WTC11 (cell line): Measurements from ENCODE around the gene MYH11. TPM values are rescaled to one million over a fixed set of nuclear protein-coding genes. Genes with fewer than 3 reads are reported as not detected.

ENCODE experiments used
- ATAC-seq: fragments of 200-7000 bp; cut with Tn5 transposase; 2 replicates; pipeline ENCODE4 v1.10.0; 2021; ENCODE audit warnings: mild to moderate bottlenecking, moderate library complexity
- CTCF ChIA-PET: fragments of 300-600 bp; sonication (Branson Sonifier 250); formaldehyde crosslinking; loops from one replicate; lab custom pipeline; 2021; ENCODE audit warnings: antibody characterized with exemption; lab: Charles Lee
- POLR2A ChIA-PET: fragments of 350-600 bp; sonication (Branson Sonifier 250); formaldehyde crosslinking; loops from one replicate; lab custom pipeline; 2021; ENCODE audit warnings: antibody characterized with exemption; lab: Charles Lee
- DNase-seq: peaks from one replicate; pipeline ENCODE4 v3.0.0; 2021; ENCODE audit warnings: low spot score
- H3K27ac Mint-ChIP-seq: 2 replicates; pipeline ENCODE4 v1.8.0; 2021; ENCODE audit warnings: mixed read lengths
- H3K27me3 Mint-ChIP-seq: 2 replicates; pipeline ENCODE4 v1.8.0; 2021; ENCODE audit warnings: low read depth, mild to moderate bottlenecking, moderate library complexity, mixed read lengths
- H3K36me3 Mint-ChIP-seq: 2 replicates; pipeline ENCODE4 v1.8.0; 2021; ENCODE audit warnings: mixed read lengths
- H3K4me1 Mint-ChIP-seq: 2 replicates; pipeline ENCODE4 v1.8.0; 2022; ENCODE audit warnings: mixed read lengths
- H3K4me3 Mint-ChIP-seq: 2 replicates; pipeline ENCODE4 v1.8.0; 2021; ENCODE audit warnings: mild to moderate bottlenecking, moderate library complexity, mixed read lengths
- H3K9me3 Mint-ChIP-seq: 2 replicates; pipeline ENCODE4 v1.8.0; 2021; ENCODE audit warnings: mixed read lengths
- AFF4 ChIP-seq: sonication (generic); formaldehyde crosslinking; IDR thresholded peaks from 2 replicates; pipeline ENCODE4 v1.8.1; 2023; ENCODE audit warnings: mild to moderate bottlenecking, missing genetic modification reagents, borderline replicate concordance
- ATF2 ChIP-seq: sonication (generic); formaldehyde crosslinking; IDR thresholded peaks from 2 replicates; pipeline ENCODE4 v1.8.1; 2022; ENCODE audit warnings: low read depth, missing genetic modification reagents, borderline replicate concordance
- CREB1 ChIP-seq: sonication (generic); formaldehyde crosslinking; IDR thresholded peaks from 2 replicates; pipeline ENCODE4 v1.8.0; 2023; ENCODE audit warnings: mild to moderate bottlenecking, missing genetic modification reagents
- CREM ChIP-seq: sonication (generic); formaldehyde crosslinking; IDR thresholded peaks from 2 replicates; pipeline ENCODE4 v1.8.1; 2022; ENCODE audit warnings: mild to moderate bottlenecking, missing genetic modification reagents, moderate library complexity
- FOXP1 ChIP-seq: sonication (generic); formaldehyde crosslinking; IDR thresholded peaks from 2 replicates; pipeline ENCODE4 v1.8.0; 2022; ENCODE audit warnings: missing genetic modification reagents, mild to moderate bottlenecking, moderate library complexity, borderline replicate concordance
- GABPB1 ChIP-seq: sonication (generic); formaldehyde crosslinking; IDR thresholded peaks from 2 replicates; pipeline ENCODE4 v1.8.1; 2023; ENCODE audit warnings: mild to moderate bottlenecking, missing genetic modification reagents
- HMGA2 ChIP-seq: fragments of 250-450 bp; sonication (Bioruptor Pico); IDR thresholded peaks from 2 replicates; pipeline ENCODE4 v1.4.0; 2021; ENCODE audit warnings: mild to moderate bottlenecking, moderate library complexity
- IRF2 ChIP-seq: sonication (generic); formaldehyde crosslinking; IDR thresholded peaks from 2 replicates; pipeline ENCODE4 v1.8.0; 2022; ENCODE audit warnings: low read depth, missing genetic modification reagents, borderline replicate concordance
- JAZF1 ChIP-seq: fragments of 250-450 bp; sonication (Bioruptor Pico); IDR thresholded peaks from 2 replicates; pipeline ENCODE4 v1.9.0; 2021; ENCODE audit warnings: moderate library complexity, mild to moderate bottlenecking, inconsistent platforms
- NR2C2 ChIP-seq: sonication (generic); formaldehyde crosslinking; IDR thresholded peaks from 2 replicates; pipeline ENCODE4 v1.8.0; 2022; ENCODE audit warnings: mild to moderate bottlenecking, missing genetic modification reagents
- NR3C1 ChIP-seq: sonication (generic); formaldehyde crosslinking; conservative IDR thresholded peaks from 2 replicates; pipeline ENCODE4 v1.8.1; 2023; ENCODE audit warnings: low read depth, mild to moderate bottlenecking, missing genetic modification reagents
- RELA ChIP-seq: sonication (generic); formaldehyde crosslinking; IDR thresholded peaks from 2 replicates; pipeline ENCODE4 v1.8.1; 2022; ENCODE audit warnings: missing genetic modification reagents, mild to moderate bottlenecking, borderline replicate concordance
- SOX15 ChIP-seq: fragments of 250-450 bp; sonication (Bioruptor Pico); IDR thresholded peaks from 2 replicates; pipeline ENCODE4 v1.9.0; 2021; ENCODE audit warnings: mild to moderate bottlenecking
- TEAD1 ChIP-seq: sonication (generic); formaldehyde crosslinking; IDR thresholded peaks from 2 replicates; pipeline ENCODE4 v1.8.0; 2022; ENCODE audit warnings: mild to moderate bottlenecking, missing genetic modification reagents
- ZBTB43 ChIP-seq: sonication (generic); formaldehyde crosslinking; IDR thresholded peaks from 2 replicates; pipeline ENCODE4 v1.8.1; 2023; ENCODE audit warnings: mild to moderate bottlenecking, missing genetic modification reagents
- ZNF219 ChIP-seq: sonication (generic); formaldehyde crosslinking; IDR thresholded peaks from 2 replicates; pipeline ENCODE4 v1.8.0; 2023; ENCODE audit warnings: missing genetic modification reagents, mild to moderate bottlenecking, borderline replicate concordance
- ZNF232 ChIP-seq: sonication (generic); formaldehyde crosslinking; IDR thresholded peaks from 2 replicates; pipeline ENCODE4 v1.8.0; 2022; ENCODE audit warnings: mild to moderate bottlenecking, missing genetic modification reagents
- ZNF396 ChIP-seq: fragments of 250-450 bp; sonication (Bioruptor Pico); IDR thresholded peaks from 2 replicates; pipeline ENCODE4 v1.8.0; 2021; ENCODE audit warnings: mild to moderate bottlenecking, moderate library complexity, borderline replicate concordance
- total RNA-seq: library from RNA; stranded (reverse); gene quantifications from 3 replicates; pipeline ENCODE4 v1.2.3, GENCODE V29; 2021
- TF ChIP-seq, protein P1 (sequence below): fragments of 250-450 bp; sonication (Bioruptor Pico); IDR thresholded peaks from 2 replicates; pipeline ENCODE4 v2.1.2; 2022; ENCODE audit warnings: mild to moderate bottlenecking, moderate library complexity
- TF ChIP-seq, protein P2 (sequence below): fragments of 250-450 bp; sonication (Bioruptor Pico); IDR thresholded peaks from 2 replicates; pipeline ENCODE4 v1.8.0; 2021; ENCODE audit warnings: mild to moderate bottlenecking

Gene MYH11
- total RNA-seq, 1 experiment from 2014 or later = 0.74 TPM

DNA sequence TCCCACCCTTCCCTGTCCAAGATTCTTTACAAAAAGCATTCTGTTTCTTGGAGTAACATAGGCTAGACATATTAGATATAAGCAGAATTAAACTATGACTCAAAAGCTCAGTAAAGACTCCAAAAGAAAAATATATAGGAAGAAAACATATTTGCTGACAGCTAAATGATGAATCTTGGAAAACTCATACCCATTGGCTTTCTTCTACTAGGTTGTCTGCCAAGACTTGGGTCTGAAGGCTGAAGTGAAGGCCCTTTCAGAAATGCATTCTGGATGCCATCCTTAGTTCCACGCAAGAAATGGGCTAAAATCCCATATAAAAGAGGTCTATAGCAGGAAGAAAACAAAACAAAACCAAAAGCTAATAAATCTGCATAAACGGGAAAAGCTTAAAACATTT is 16.5 kb upstream of the MYH11 start:
- no peak for TF ChIP-seq NR3C1
- Mint-ChIP-seq H3K4me1 (no peaks in the 10 kb centered on the region), H3K9me3 (no peaks in the 10 kb centered on the region), H3K36me3 (peaks cover 11% of the 10 kb centered on the region), H3K4me3 (no peak overlapping the region), H3K27ac (no peak overlapping the region), H3K27me3 (no peaks in the 10 kb centered on the region)
- no peak for DNase-seq
- ChIA-PET CTCF (interaction anchor here (1.2 to 1.6 kb wide), 2 partner anchors 15 to 270 kb away, joined by 3 to 7 read pairs; partner anchors contain the start of gene CEP20), POLR2A (interaction anchor here (0.9 kb wide), 1 partner anchor 15 kb away, joined by 3 read pairs; the partner anchor contains the start of gene CEP20)
- no peak for ATAC-seq

DNA sequence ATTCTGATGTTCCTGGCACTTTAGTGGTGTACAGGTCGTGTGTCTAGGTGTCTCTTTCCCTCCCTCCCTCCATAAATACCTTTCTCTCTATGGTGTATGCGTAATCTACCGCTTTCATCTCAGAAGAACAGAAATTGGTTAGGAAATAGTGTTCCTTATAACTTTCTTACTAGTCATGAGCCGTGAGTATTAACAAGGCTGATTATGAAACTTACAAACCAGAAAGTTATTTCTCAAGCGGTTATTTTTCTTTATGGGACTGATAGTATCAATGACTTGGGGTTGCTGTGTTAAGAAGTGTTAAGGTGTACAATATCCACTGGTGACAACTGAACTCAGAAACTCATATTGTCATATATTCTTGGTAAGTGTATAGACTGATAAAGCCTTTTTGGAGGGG is 13.2 kb upstream of the MYH11 start:
- no peak overlapping the region for H3K27ac Mint-ChIP-seq
- H3K4me3 Mint-ChIP-seq = no peak overlapping the region
- CTCF ChIA-PET = interaction anchor here (1.0 kb wide), 1 partner anchor 48 kb away, joined by 3 read pairs; no protein-coding TSS in a partner anchor
- no peaks in the 10 kb centered on the region for H3K27me3 Mint-ChIP-seq
- POLR2A ChIA-PET = no interaction called here
- TF ChIP-seq, protein P1, sequence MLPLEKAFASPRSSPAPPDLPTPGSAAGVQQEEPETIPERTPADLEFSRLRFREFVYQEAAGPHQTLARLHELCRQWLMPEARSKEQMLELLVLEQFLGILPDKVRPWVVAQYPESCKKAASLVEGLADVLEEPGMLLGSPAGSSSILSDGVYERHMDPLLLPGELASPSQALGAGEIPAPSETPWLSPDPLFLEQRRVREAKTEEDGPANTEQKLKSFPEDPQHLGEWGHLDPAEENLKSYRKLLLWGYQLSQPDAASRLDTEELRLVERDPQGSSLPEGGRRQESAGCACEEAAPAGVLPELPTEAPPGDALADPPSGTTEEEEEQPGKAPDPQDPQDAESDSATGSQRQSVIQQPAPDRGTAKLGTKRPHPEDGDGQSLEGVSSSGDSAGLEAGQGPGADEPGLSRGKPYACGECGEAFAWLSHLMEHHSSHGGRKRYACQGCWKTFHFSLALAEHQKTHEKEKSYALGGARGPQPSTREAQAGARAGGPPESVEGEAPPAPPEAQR (CRISPR knock-in tag) = no peak
- no peak for TF ChIP-seq NR2C2
- no peak for ATAC-seq
- H3K9me3 Mint-ChIP-seq = no peaks in the 10 kb centered on the region
- DNase-seq = no peak
- peaks cover 25% of the 10 kb centered on the region for H3K36me3 Mint-ChIP-seq
- no peaks in the 10 kb centered on the region for H3K4me1 Mint-ChIP-seq

DNA sequence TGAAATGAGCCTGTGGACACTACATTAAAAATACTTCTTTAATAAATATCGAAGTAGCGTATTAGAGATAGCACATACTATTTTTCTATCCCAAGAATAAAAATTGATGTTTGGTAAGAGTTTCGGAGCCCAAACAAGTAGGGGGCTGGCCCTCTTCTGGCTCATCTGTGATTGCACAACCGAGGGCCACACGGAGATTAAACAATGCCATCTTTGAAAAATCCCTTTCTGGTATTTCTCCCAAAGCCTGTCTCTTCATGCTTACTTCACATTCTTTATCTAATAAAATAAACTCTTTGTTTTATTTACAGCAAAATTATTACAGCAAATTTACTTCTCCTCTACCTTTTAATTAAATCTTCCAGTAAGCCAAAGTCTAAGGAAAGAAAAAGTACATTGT is 9.6 kb upstream of the MYH11 start:
- ATAC-seq = no peak
- Mint-ChIP-seq H3K27me3 (peaks cover 4% of the 10 kb centered on the region), H3K4me1 (no peaks in the 10 kb centered on the region), H3K9me3 (no peaks in the 10 kb centered on the region), H3K36me3 (peaks cover 25% of the 10 kb centered on the region), H3K27ac (no peak overlapping the region), H3K4me3 (no peak overlapping the region)
- ChIA-PET CTCF (no interaction called here), POLR2A (no interaction called here)
- no peak for TF ChIP-seq FOXP1 (CRISPR knock-in tag)
- no peak for TF ChIP-seq GABPB1 (CRISPR knock-in tag)
- no peak for TF ChIP-seq IRF2
- no peak for TF ChIP-seq SOX15 (CRISPR knock-in tag)
- TF ChIP-seq HMGA2 (CRISPR knock-in tag) = no peak
- no peak for TF ChIP-seq ZNF219 (CRISPR knock-in tag)
- TF ChIP-seq, protein P2, sequence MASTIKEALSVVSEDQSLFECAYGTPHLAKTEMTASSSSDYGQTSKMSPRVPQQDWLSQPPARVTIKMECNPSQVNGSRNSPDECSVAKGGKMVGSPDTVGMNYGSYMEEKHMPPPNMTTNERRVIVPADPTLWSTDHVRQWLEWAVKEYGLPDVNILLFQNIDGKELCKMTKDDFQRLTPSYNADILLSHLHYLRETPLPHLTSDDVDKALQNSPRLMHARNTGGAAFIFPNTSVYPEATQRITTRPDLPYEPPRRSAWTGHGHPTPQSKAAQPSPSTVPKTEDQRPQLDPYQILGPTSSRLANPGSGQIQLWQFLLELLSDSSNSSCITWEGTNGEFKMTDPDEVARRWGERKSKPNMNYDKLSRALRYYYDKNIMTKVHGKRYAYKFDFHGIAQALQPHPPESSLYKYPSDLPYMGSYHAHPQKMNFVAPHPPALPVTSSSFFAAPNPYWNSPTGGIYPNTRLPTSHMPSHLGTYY (CRISPR knock-in tag) = no peak
- DNase-seq = no peak

DNA sequence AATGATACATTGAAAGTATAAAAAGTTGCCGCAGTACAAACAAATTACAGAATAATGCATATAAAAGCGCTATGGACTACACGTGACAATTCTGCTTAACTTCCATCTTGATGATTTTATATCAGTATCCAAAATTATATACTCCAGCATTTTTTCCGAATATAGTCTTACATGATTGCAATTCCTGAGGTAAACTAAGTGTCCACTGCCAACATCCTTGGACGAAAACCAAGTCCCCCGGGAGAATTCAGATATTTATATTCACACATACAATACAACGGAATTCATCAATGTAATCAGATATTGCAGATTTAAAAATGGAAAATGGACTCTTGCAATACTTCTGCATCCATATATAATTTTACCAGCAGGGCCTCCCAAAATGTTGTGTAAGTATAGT is 8.9 kb upstream of the MYH11 start:
- ATAC-seq = no peak
- TF ChIP-seq SOX15 (CRISPR knock-in tag) (no peak), ZNF219 (CRISPR knock-in tag) (no peak), CREM (CRISPR knock-in tag) (no peak), CREB1 (no peak), ZNF396 (no peak), AFF4 (CRISPR knock-in tag) (no peak), JAZF1 (CRISPR knock-in tag) (no peak), TEAD1 (CRISPR knock-in tag) (no peak), ZNF232 (no peak), ZBTB43 (CRISPR knock-in tag) (no peak), RELA (CRISPR knock-in tag) (no peak), ATF2 (CRISPR knock-in tag) (no peak)

More for the DNA sequence above, 8.9 kb upstream of the MYH11 start:
- DNase-seq = no peak
- ChIA-PET POLR2A (no interaction called here), CTCF (no interaction called here)
- Mint-ChIP-seq H3K9me3 (no peaks in the 10 kb centered on the region), H3K36me3 (peaks cover 25% of the 10 kb centered on the region), H3K27ac (no peak overlapping the region), H3K27me3 (peaks cover 4% of the 10 kb centered on the region), H3K4me1 (no peaks in the 10 kb centered on the region), H3K4me3 (no peak overlapping the region)
